T-helper 17 cell (primary cell): Measurements from ENCODE around the gene MOV10L1. TPM values are rescaled to one million over a fixed set of nuclear protein-coding genes. Genes with fewer than 3 reads are reported as not detected.
"Not testable (repeated sequence)": the region's sequence is repeated elsewhere in the genome, so short reads cannot be mapped to it uniquely, and the experiment has no call there.

Experiments used
- ATAC-seq: fragments of 150-1000 bp; cut with Tn5 transposase; 2 replicates; pipeline ENCODE4 v1.10.0; 2021; ENCODE audit warnings: mild to moderate bottlenecking, moderate library complexity
- DNase-seq, 3 donors: peaks; one replicate each; pipeline versions ENCODE4 v3.0.0 to v3.0.0-alpha.2; 2020 to 2021
- H3K9me3 ChIP-seq: one replicate; pipeline ENCODE4 v1.7.0; 2013; ENCODE audit warnings: low read length, mild to moderate bottlenecking; ENCODE audit not compliant: control insufficient read depth, poor library complexity, severe bottlenecking
- H3K27ac Mint-ChIP-seq: one replicate; pipeline ENCODE4 v1.8.0; 2022; ENCODE audit warnings: mild to moderate bottlenecking, moderate library complexity, mixed read lengths
- H3K27me3 Mint-ChIP-seq: one replicate; pipeline ENCODE4 v1.8.0; 2022; ENCODE audit warnings: mixed read lengths
- H3K36me3 Mint-ChIP-seq: one replicate; pipeline ENCODE4 v1.8.0; 2022; ENCODE audit warnings: low read depth, mixed read lengths
- H3K4me1 Mint-ChIP-seq: one replicate; pipeline ENCODE4 v1.8.0; 2022; ENCODE audit warnings: mild to moderate bottlenecking, mixed read lengths
- H3K4me3 Mint-ChIP-seq: one replicate; pipeline ENCODE4 v1.8.0; 2022; ENCODE audit warnings: mild to moderate bottlenecking, moderate library complexity, mixed read lengths
- total RNA-seq, 4 donors: library from RNA in 2 of 4; stranded (reverse) in 2 of 4; gene quantifications; one replicate each; pipeline ENCODE4 v1.2.3 and lab custom pipeline; 2022 to 2026

MOV10L1 gene
- total RNA-seq, 2 donors from 2014 or later, result not detected

- H3K4me3 Mint-ChIP-seq, H3K4me1 Mint-ChIP-seq, H3K36me3 Mint-ChIP-seq, DNase-seq, H3K27ac Mint-ChIP-seq, H3K9me3 ChIP-seq, ATAC-seq: not testable (repeated sequence)
- peaks cover 22% of the 10 kb centered on the region for H3K27me3 Mint-ChIP-seq
Measured at GRCh38 chr22:50147258-50148165, 57.7 kb downstream of the MOV10L1 start.

GRCh38 chr22:50148166-50148500 lies 58.3 kb downstream of the MOV10L1 start:
- DNase-seq, result no peak
- H3K36me3 Mint-ChIP-seq, result no peaks in the 10 kb centered on the region
- no peak for ATAC-seq
- H3K27ac Mint-ChIP-seq, result no peak overlapping the region
- no peak overlapping the region for H3K4me3 Mint-ChIP-seq
- H3K27me3 Mint-ChIP-seq, result peaks cover 18% of the 10 kb centered on the region
- peaks cover 4% of the 10 kb centered on the region for H3K4me1 Mint-ChIP-seq
- H3K9me3 ChIP-seq, result no peaks in the 10 kb centered on the region

- H3K9me3 ChIP-seq, result no peaks in the 10 kb centered on the region
- ATAC-seq (peak; percentile 99), DNase-seq (peak; percentile 61 to 65 (median 61))
- no peak overlapping the region for H3K27ac Mint-ChIP-seq
- H3K4me3 Mint-ChIP-seq, result no peak overlapping the region
- H3K36me3 Mint-ChIP-seq, result no peaks in the 10 kb centered on the region
- H3K4me1 Mint-ChIP-seq, result peaks cover 4% of the 10 kb centered on the region
- peaks cover 10% of the 10 kb centered on the region for H3K27me3 Mint-ChIP-seq
Measured at GRCh38 chr22:50148991-50149721, 59.4 kb downstream of the MOV10L1 start.

GRCh38 chr22:50150161-50151129 lies 60.6 kb downstream of the MOV10L1 start:
- H3K9me3 ChIP-seq, result no peaks in the 10 kb centered on the region
- Mint-ChIP-seq H3K4me1 (peaks cover 6% of the 10 kb centered on the region), H3K27me3 (peaks cover 5% of the 10 kb centered on the region), H3K4me3 (no peak overlapping the region), H3K27ac (no peak overlapping the region), H3K36me3 (no peaks in the 10 kb centered on the region)
- DNase-seq, result no peak
- ATAC-seq, result no peak

- peaks cover 4% of the 10 kb centered on the region for H3K4me1 Mint-ChIP-seq
- H3K27me3 Mint-ChIP-seq, result no peaks in the 10 kb centered on the region
- H3K9me3 ChIP-seq, result no peaks in the 10 kb centered on the region
- ATAC-seq, result no peak
- no peak overlapping the region for H3K27ac Mint-ChIP-seq
- DNase-seq, result no peak
- no peak overlapping the region for H3K4me3 Mint-ChIP-seq
- no peaks in the 10 kb centered on the region for H3K36me3 Mint-ChIP-seq
Measured at GRCh38 chr22:50151571-50152537, 62.0 kb downstream of the MOV10L1 start.

GRCh38 chr22:50153056-50153755 lies 63.4 kb downstream of the MOV10L1 start:
- Mint-ChIP-seq H3K36me3 (no peaks in the 10 kb centered on the region), H3K4me3 (no peak overlapping the region), H3K27me3 (peaks cover 5% of the 10 kb centered on the region), H3K27ac (no peak overlapping the region), H3K4me1 (peaks cover 4% of the 10 kb centered on the region)
- no peaks in the 10 kb centered on the region for H3K9me3 ChIP-seq
- no peak for ATAC-seq
- no peak for DNase-seq

- ATAC-seq, result no peak
- no peak for DNase-seq
- no peak overlapping the region for H3K27ac Mint-ChIP-seq
- no peaks in the 10 kb centered on the region for H3K9me3 ChIP-seq
- no peaks in the 10 kb centered on the region for H3K36me3 Mint-ChIP-seq
- peaks cover 5% of the 10 kb centered on the region for H3K27me3 Mint-ChIP-seq
- peaks cover 4% of the 10 kb centered on the region for H3K4me1 Mint-ChIP-seq
- no peak overlapping the region for H3K4me3 Mint-ChIP-seq
Measured at GRCh38 chr22:50153756-50154140, 63.9 kb downstream of the MOV10L1 start.

- no peak for ATAC-seq
- Mint-ChIP-seq H3K4me3 (no peak overlapping the region), H3K36me3 (no peaks in the 10 kb centered on the region), H3K27me3 (peaks cover 24% of the 10 kb centered on the region), H3K27ac (no peak overlapping the region), H3K4me1 (peaks cover 2% of the 10 kb centered on the region)
- H3K9me3 ChIP-seq, result no peaks in the 10 kb centered on the region
- no peak for DNase-seq
Measured at GRCh38 chr22:50157709-50158375, 68.0 kb downstream of the MOV10L1 start.

GRCh38 chr22:50160947-50161346 lies 71.1 kb downstream of the MOV10L1 start:
- no peak for ATAC-seq
- peaks cover 42% of the 10 kb centered on the region for H3K27me3 Mint-ChIP-seq

GRCh38 chr22:50161508-50162390 lies 71.9 kb downstream of the MOV10L1 start:
- no peak for ATAC-seq
- no peak for DNase-seq
- Mint-ChIP-seq H3K27ac (no peak overlapping the region), H3K4me3 (no peak overlapping the region), H3K4me1 (no peaks in the 10 kb centered on the region), H3K27me3 (peaks cover 42% of the 10 kb centered on the region), H3K36me3 (no peaks in the 10 kb centered on the region)
- H3K9me3 ChIP-seq, result no peaks in the 10 kb centered on the region

More at GRCh38 chr22:50160947-50161346, 71.1 kb downstream of the MOV10L1 start:
- Mint-ChIP-seq H3K4me3 (no peak overlapping the region), H3K4me1 (no peaks in the 10 kb centered on the region), H3K36me3 (no peaks in the 10 kb centered on the region), H3K27ac (no peak overlapping the region)
- H3K9me3 ChIP-seq, result no peaks in the 10 kb centered on the region
- no peak for DNase-seq
